ENCODE measurements around the gene GLP1R.

DNA sequence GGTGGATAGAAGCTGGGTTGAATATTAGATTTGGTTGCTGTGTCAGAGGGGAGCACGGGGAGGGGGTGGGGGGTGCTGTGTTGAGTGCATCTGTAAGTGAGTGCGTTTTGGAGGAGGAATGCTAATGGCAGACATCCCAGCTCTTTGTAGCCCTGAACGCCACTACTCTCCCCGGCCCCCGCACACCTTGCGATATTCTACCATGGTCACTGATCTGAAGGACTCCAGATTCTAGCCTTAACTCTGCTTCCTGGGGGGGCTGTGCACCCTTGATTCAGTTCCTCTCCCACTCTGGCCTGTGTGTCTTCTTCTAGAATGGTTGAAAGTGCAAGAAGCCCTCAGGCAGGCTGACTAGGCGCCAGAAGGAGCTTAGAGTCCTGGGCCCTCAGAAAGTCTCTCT, 7.1 kb downstream of the GLP1R start:
- TF ChIP-seq, protein P1, sequence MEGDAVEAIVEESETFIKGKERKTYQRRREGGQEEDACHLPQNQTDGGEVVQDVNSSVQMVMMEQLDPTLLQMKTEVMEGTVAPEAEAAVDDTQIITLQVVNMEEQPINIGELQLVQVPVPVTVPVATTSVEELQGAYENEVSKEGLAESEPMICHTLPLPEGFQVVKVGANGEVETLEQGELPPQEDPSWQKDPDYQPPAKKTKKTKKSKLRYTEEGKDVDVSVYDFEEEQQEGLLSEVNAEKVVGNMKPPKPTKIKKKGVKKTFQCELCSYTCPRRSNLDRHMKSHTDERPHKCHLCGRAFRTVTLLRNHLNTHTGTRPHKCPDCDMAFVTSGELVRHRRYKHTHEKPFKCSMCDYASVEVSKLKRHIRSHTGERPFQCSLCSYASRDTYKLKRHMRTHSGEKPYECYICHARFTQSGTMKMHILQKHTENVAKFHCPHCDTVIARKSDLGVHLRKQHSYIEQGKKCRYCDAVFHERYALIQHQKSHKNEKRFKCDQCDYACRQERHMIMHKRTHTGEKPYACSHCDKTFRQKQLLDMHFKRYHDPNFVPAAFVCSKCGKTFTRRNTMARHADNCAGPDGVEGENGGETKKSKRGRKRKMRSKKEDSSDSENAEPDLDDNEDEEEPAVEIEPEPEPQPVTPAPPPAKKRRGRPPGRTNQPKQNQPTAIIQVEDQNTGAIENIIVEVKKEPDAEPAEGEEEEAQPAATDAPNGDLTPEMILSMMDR (conservative IDR thresholded peaks at IDR 0.05; ENCODE audit: low read depth, low read length) = no peak
- TF ChIP-seq MAFK (IDR thresholded peaks at IDR 0.05; ENCODE audit: low read depth, low read length) = no peak
- no peak for TF ChIP-seq POLR2A (IDR thresholded peaks at IDR 0.05; ENCODE audit: low read depth, low read length)
- TF ChIP-seq MXI1 (IDR thresholded peaks at IDR 0.05; ENCODE audit: borderline replicate concordance, low read depth, low read length) = no peak
- no peak for TF ChIP-seq BHLHE40 (IDR thresholded peaks at IDR 0.05; ENCODE audit: low read depth, low read length)
- TF ChIP-seq, protein P2, sequence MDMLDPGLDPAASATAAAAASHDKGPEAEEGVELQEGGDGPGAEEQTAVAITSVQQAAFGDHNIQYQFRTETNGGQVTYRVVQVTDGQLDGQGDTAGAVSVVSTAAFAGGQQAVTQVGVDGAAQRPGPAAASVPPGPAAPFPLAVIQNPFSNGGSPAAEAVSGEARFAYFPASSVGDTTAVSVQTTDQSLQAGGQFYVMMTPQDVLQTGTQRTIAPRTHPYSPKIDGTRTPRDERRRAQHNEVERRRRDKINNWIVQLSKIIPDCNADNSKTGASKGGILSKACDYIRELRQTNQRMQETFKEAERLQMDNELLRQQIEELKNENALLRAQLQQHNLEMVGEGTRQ (IDR thresholded peaks at IDR 0.05; ENCODE audit: low read depth, low read length) = no peak
